CD8-positive, alpha-beta memory T cell (primary cell): ENCODE measurements around the gene TRIM17. TPM values are rescaled to one million over a fixed set of nuclear protein-coding genes. Genes with fewer than 3 reads are reported as not detected.
A peak's percentile ranks its signal among the peaks of the same experiment; 100 is the strongest.

Source experiments
- CTCF ChIA-PET: fragments of 350-600 bp; sonication (Branson Sonifier 250); formaldehyde crosslinking; loops from one replicate; lab custom pipeline; 2021; ENCODE audit warnings: antibody characterized with exemption; lab: Charles Lee
- POLR2A ChIA-PET: fragments of 350-600 bp; sonication (Branson Sonifier 250); formaldehyde crosslinking; loops from one replicate; lab custom pipeline; 2021; ENCODE audit warnings: antibody characterized with exemption; lab: Charles Lee
- DNase-seq, 5 donors: peaks; one replicate each; pipeline versions ENCODE4 v3.0.0 to v3.0.0-alpha.2; 2020 to 2022; ENCODE audit warnings: mixed read lengths in 1 of 5
- H3K27ac ChIP-seq: one replicate; pipeline ENCODE4 v1.7.0; 2013; ENCODE audit warnings: low read depth, mild to moderate bottlenecking, low read length, moderate library complexity
- H3K27me3 ChIP-seq: 2 replicates; pipeline ENCODE4 v1.7.0; 2013; ENCODE audit warnings: low read length, mild to moderate bottlenecking; ENCODE audit not compliant: insufficient read depth, poor library complexity, severe bottlenecking
- H3K36me3 ChIP-seq: 2 replicates; pipeline ENCODE4 v1.7.0; 2013; ENCODE audit warnings: mild to moderate bottlenecking, low read length, moderate library complexity; ENCODE audit not compliant: insufficient read depth
- H3K4me1 ChIP-seq: 2 replicates; pipeline ENCODE4 v1.7.0; 2013; ENCODE audit warnings: mild to moderate bottlenecking, low read length, moderate library complexity; ENCODE audit not compliant: insufficient read depth
- H3K4me3 ChIP-seq: 2 replicates; pipeline ENCODE4 v1.7.0; 2013; ENCODE audit warnings: mild to moderate bottlenecking, low read length
- H3K9me3 ChIP-seq: 2 replicates; pipeline ENCODE4 v1.7.0; 2013; ENCODE audit warnings: mild to moderate bottlenecking, low read length
- H3K27ac Mint-ChIP-seq, 8 donors: one replicate each; pipeline ENCODE4 v1.8.0; 2020 to 2021; ENCODE audit warnings: mixed read lengths in 8 of 8, mild to moderate bottlenecking in 6 of 8, inconsistent platforms in 3 of 8, moderate library complexity in 3 of 8
- H3K27me3 Mint-ChIP-seq, 2 donors: one replicate each; pipeline ENCODE4 v1.8.0; 2020 to 2021; ENCODE audit warnings: mixed read lengths in 2 of 2, mild to moderate bottlenecking in 1 of 2, moderate library complexity in 1 of 2
- H3K36me3 Mint-ChIP-seq, 3 donors: one replicate each; pipeline ENCODE4 v1.8.0; 2020 to 2021; ENCODE audit warnings: mixed read lengths in 3 of 3, inconsistent platforms in 1 of 3, mild to moderate bottlenecking in 1 of 3
- H3K4me1 Mint-ChIP-seq, 3 donors: one replicate each; pipeline ENCODE4 v1.8.0; 2020 to 2021; ENCODE audit warnings: mixed read lengths in 3 of 3, inconsistent platforms in 1 of 3, mild to moderate bottlenecking in 1 of 3
- H3K4me3 Mint-ChIP-seq, 7 donors: one replicate each; pipeline ENCODE4 v1.8.0; 2020 to 2021; ENCODE audit warnings: mixed read lengths in 7 of 7, mild to moderate bottlenecking in 6 of 7, moderate library complexity in 4 of 7, inconsistent platforms in 2 of 7
- H3K9me3 Mint-ChIP-seq, 5 donors: one replicate each; pipeline ENCODE4 v1.8.0; 2020 to 2022; ENCODE audit warnings: mixed read lengths in 5 of 5, mild to moderate bottlenecking in 3 of 5, moderate library complexity in 2 of 5, inconsistent platforms in 1 of 5
- polyA plus RNA-seq: library from polyadenylated mRNA; unstranded; fragments of 300-500 nt; fragmentation: Illumina TruSeq; gene quantifications from one replicate; pipeline ENCODE4 v1.2.3, GENCODE V29; 2021
- total RNA-seq, 2 experiments: library from RNA; stranded (reverse); gene quantifications; one replicate each; pipeline ENCODE4 v1.2.3, GENCODE V29; 2021

The TRIM17 gene
- total and polyA plus RNA-seq, 3 experiments from 2014 or later = 0.60 to 2.1 (median 1.8) TPM

- no peaks in the 10 kb centered on the region for H3K9me3 Mint-ChIP-seq
- no peaks in the 10 kb centered on the region for H3K4me1 Mint-ChIP-seq
- no peaks in the 10 kb centered on the region for H3K36me3 Mint-ChIP-seq
- Histone ChIP-seq H3K27me3 (no peaks in the 10 kb centered on the region), H3K4me1 (no peaks in the 10 kb centered on the region), H3K4me3 (no peak overlapping the region), H3K9me3 (no peaks in the 10 kb centered on the region), H3K36me3 (no peaks in the 10 kb centered on the region), H3K27ac (peak overlapping the region; percentile 82)
- DNase-seq = no peak
- no peaks in the 10 kb centered on the region for H3K27me3 Mint-ChIP-seq
- ChIA-PET POLR2A (no interaction called here), CTCF (no interaction called here)
- H3K27ac Mint-ChIP-seq = peak overlapping the region in 2 of 8 donors; percentile 47 to 61
- H3K4me3 Mint-ChIP-seq = no peak overlapping the region
Observed at GRCh38 chr1:228368801-228369607, 47.7 kb downstream of the TRIM17 start.

GRCh38 chr1:228367798-228368791 is 48.6 kb downstream of the TRIM17 start:
- POLR2A ChIA-PET = no interaction called here

GRCh38 chr1:228366866-228367741 is 49.6 kb downstream of the TRIM17 start:
- Mint-ChIP-seq H3K27me3 (no peaks in the 10 kb centered on the region), H3K4me3 (no peak overlapping the region), H3K9me3 (no peaks in the 10 kb centered on the region), H3K27ac (no peak overlapping the region), H3K4me1 (no peaks in the 10 kb centered on the region), H3K36me3 (no peaks in the 10 kb centered on the region)
- peak overlapping the region; percentile 25 for H3K27ac ChIP-seq
- H3K36me3 ChIP-seq = no peaks in the 10 kb centered on the region
- ChIA-PET CTCF (no interaction called here), POLR2A (no interaction called here)
- no peaks in the 10 kb centered on the region for H3K9me3 ChIP-seq
- H3K27me3 ChIP-seq = no peaks in the 10 kb centered on the region
- DNase-seq = no peak
- H3K4me1 ChIP-seq = no peaks in the 10 kb centered on the region
- H3K4me3 ChIP-seq = no peak overlapping the region

More at GRCh38 chr1:228367798-228368791, 48.6 kb downstream of the TRIM17 start:
- no peaks in the 10 kb centered on the region for H3K4me1 ChIP-seq
- no peaks in the 10 kb centered on the region for H3K27me3 ChIP-seq
- no peaks in the 10 kb centered on the region for H3K36me3 ChIP-seq
- DNase-seq = no peak
- Mint-ChIP-seq H3K4me1 (no peaks in the 10 kb centered on the region), H3K27me3 (no peaks in the 10 kb centered on the region), H3K36me3 (no peaks in the 10 kb centered on the region), H3K9me3 (no peaks in the 10 kb centered on the region), H3K4me3 (no peak overlapping the region), H3K27ac (no peak overlapping the region)
- peak overlapping the region; percentile 82 for H3K27ac ChIP-seq
- no peaks in the 10 kb centered on the region for H3K9me3 ChIP-seq
- H3K4me3 ChIP-seq = no peak overlapping the region
- CTCF ChIA-PET = no interaction called here

- DNase-seq = no peak
- H3K4me1 ChIP-seq = no peaks in the 10 kb centered on the region
- Mint-ChIP-seq H3K9me3 (no peaks in the 10 kb centered on the region), H3K4me3 (no peak overlapping the region), H3K36me3 (no peaks in the 10 kb centered on the region), H3K4me1 (no peaks in the 10 kb centered on the region), H3K27me3 (no peaks in the 10 kb centered on the region), H3K27ac (no peak overlapping the region)
- ChIA-PET CTCF (no interaction called here), POLR2A (no interaction called here)
- no peak overlapping the region for H3K27ac ChIP-seq
- H3K27me3 ChIP-seq = no peaks in the 10 kb centered on the region
- no peaks in the 10 kb centered on the region for H3K9me3 ChIP-seq
- no peak overlapping the region for H3K4me3 ChIP-seq
- H3K36me3 ChIP-seq = no peaks in the 10 kb centered on the region
Observed at GRCh38 chr1:228366062-228366865, 50.4 kb downstream of the TRIM17 start.

- Histone ChIP-seq H3K9me3 (no peaks in the 10 kb centered on the region), H3K4me1 (no peaks in the 10 kb centered on the region), H3K36me3 (no peaks in the 10 kb centered on the region), H3K4me3 (no peak overlapping the region), H3K27me3 (no peaks in the 10 kb centered on the region), H3K27ac (no peak overlapping the region)
- Mint-ChIP-seq H3K27me3 (no peaks in the 10 kb centered on the region), H3K4me1 (no peaks in the 10 kb centered on the region), H3K27ac (no peak overlapping the region), H3K36me3 (no peaks in the 10 kb centered on the region), H3K9me3 (no peaks in the 10 kb centered on the region), H3K4me3 (no peak overlapping the region)
- POLR2A ChIA-PET = no interaction called here
- CTCF ChIA-PET = no interaction called here
- no peak for DNase-seq
Observed at GRCh38 chr1:228365271-228366061, 51.2 kb downstream of the TRIM17 start.

GRCh38 chr1:228364706-228365213 is 51.9 kb downstream of the TRIM17 start:
- no peaks in the 10 kb centered on the region for H3K9me3 ChIP-seq
- H3K36me3 ChIP-seq = no peaks in the 10 kb centered on the region
- H3K4me1 Mint-ChIP-seq = no peaks in the 10 kb centered on the region
- no peaks in the 10 kb centered on the region for H3K4me1 ChIP-seq
- ChIA-PET CTCF (no interaction called here), POLR2A (no interaction called here)
- no peaks in the 10 kb centered on the region for H3K36me3 Mint-ChIP-seq
- no peak overlapping the region for H3K4me3 Mint-ChIP-seq
- H3K4me3 ChIP-seq = no peak overlapping the region
- no peak for DNase-seq
- H3K9me3 Mint-ChIP-seq = no peaks in the 10 kb centered on the region
- no peaks in the 10 kb centered on the region for H3K27me3 ChIP-seq
- H3K27ac ChIP-seq = no peak overlapping the region
- no peaks in the 10 kb centered on the region for H3K27me3 Mint-ChIP-seq
- no peak overlapping the region for H3K27ac Mint-ChIP-seq
